ENCODE data around the gene COPG2. TPM values are rescaled to one million over a fixed set of nuclear protein-coding genes. Genes with fewer than 3 reads are reported as not detected.

The COPG2 gene
- total and polyA plus RNA-seq, 2 of the 8 experiments (the other 6 are each of a cell fraction or from before 2014, with no cell fraction given) = 50.3 to 53.1 TPM

GRCh38 chr7:130486114-130486953 is 182.2 kb downstream of the COPG2 start (continued):
- TF ChIP-seq RFX5 (IDR thresholded peaks at IDR 0.05; ENCODE audit: borderline replicate concordance, low read depth, low read length) (no peak), ATF3 (IDR thresholded peaks at IDR 0.05; ENCODE audit: insufficient read depth, low read depth, low read length) (no peak), SIX5 (IDR thresholded peaks at IDR 0.05; ENCODE audit: low read depth, low read length) (no peak), BRCA1 (IDR thresholded peaks at IDR 0.05; ENCODE audit: low read depth, low read length) (no peak), SP2 (IDR thresholded peaks at IDR 0.05; ENCODE audit: low read length) (peak; percentile 67; the same call in 1 of the 2 replicates), POLR2AphosphoS5 (IDR thresholded peaks at IDR 0.05; ENCODE audit: low read depth, low read length) (peak; percentile 76), EZH2 (IDR thresholded peaks at IDR 0.05; ENCODE audit: low read depth, low read length, severe bottlenecking) (no peak), EGR1 (IDR thresholded peaks at IDR 0.05; ENCODE audit: borderline replicate concordance, low read depth, low read length) (peak; percentile 79), SP1 (IDR thresholded peaks at IDR 0.05; ENCODE audit: low read depth, low read length) (no peak), POU5F1 (IDR thresholded peaks at IDR 0.05; ENCODE audit: low read depth, low read length) (0 out of 2 replicates have a peak, but pooled peaks have one; percentile 7), SUZ12 (IDR thresholded peaks at IDR 0.05; ENCODE audit: low read length) (no peak), CBX5 (IDR thresholded peaks at IDR 0.05; ENCODE audit: low read depth, low read length) (no peak), SAP30 (IDR thresholded peaks at IDR 0.05; ENCODE audit: insufficient read depth, insufficient replicate concordance, low read length) (no peak), HDAC2 (IDR thresholded peaks at IDR 0.05; ENCODE audit: borderline replicate concordance in 1 of 2, low read depth in 2 of 2, low read length in 2 of 2) (peak; percentile 69 to 75; a peak in 2 of 4 replicates)

Measured in H1 (cell line).